ENCODE measurements around the gene CACNA2D1.

The CACNA2D1 gene

DNA sequence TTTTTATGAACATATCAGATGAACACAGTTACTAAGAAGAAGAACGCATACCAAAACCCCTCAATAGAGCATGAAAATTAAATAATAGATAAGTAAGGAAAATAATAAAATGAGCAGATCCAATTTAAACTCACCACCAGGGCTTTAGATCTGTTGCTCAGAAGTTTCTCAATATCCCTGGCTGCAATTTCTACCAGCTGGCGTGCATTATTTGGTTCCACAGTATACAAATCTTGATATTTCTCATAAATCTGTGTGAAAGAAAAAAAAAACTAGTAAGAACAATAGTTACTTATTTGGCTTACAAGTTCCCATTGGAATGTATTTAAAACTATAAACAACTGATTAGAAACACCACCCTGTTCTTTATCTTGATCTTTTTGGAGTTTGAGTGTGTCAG is 108.6 kb downstream of the CACNA2D1 start:
- H3K36me3 ChIP-seq (ENCODE audit: control insufficient read depth, insufficient read depth, low read length), result no peaks in the 10 kb centered on the region
- no peak overlapping the region for H3K4me2 ChIP-seq (ENCODE audit: low read length)
- no peak overlapping the region for H3K4me3 ChIP-seq (ENCODE audit: low read depth, low read length)
- H3K27ac ChIP-seq, result no peak overlapping the region
- H3K9ac ChIP-seq, result no peak overlapping the region
- no peaks in the 10 kb centered on the region for H3K9me3 ChIP-seq (ENCODE audit: control insufficient read depth, low read length)
- no peaks in the 10 kb centered on the region for H3K79me2 ChIP-seq
- H3K27me3 ChIP-seq (ENCODE audit: control insufficient read depth, insufficient read depth, low read length), result no peaks in the 10 kb centered on the region
- no peak overlapping the region for H2AFZ ChIP-seq
- TF ChIP-seq, protein P1, sequence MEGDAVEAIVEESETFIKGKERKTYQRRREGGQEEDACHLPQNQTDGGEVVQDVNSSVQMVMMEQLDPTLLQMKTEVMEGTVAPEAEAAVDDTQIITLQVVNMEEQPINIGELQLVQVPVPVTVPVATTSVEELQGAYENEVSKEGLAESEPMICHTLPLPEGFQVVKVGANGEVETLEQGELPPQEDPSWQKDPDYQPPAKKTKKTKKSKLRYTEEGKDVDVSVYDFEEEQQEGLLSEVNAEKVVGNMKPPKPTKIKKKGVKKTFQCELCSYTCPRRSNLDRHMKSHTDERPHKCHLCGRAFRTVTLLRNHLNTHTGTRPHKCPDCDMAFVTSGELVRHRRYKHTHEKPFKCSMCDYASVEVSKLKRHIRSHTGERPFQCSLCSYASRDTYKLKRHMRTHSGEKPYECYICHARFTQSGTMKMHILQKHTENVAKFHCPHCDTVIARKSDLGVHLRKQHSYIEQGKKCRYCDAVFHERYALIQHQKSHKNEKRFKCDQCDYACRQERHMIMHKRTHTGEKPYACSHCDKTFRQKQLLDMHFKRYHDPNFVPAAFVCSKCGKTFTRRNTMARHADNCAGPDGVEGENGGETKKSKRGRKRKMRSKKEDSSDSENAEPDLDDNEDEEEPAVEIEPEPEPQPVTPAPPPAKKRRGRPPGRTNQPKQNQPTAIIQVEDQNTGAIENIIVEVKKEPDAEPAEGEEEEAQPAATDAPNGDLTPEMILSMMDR (IDR thresholded peaks at IDR 0.05), result no peak
- no peaks in the 10 kb centered on the region for H3K4me1 ChIP-seq

DNA sequence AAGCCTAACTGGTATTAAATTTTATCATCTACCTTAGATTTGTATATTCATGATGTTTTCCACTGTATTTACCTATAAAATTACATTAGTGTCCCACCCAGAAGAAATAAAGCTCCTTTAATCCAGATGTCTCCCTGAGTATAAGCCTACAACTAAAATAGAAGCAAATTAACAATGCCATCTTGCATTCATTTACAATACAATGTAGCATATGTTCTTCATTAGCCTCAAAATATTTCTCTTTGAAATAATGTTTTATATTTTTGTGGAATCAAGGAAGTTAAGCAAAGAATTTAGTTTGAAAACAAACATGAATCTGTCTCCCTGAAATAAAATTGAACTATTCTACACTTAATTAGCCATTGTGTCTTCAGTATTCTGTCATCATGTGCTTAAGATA is 112.3 kb downstream of the CACNA2D1 start:
- Histone ChIP-seq H3K9ac (no peak overlapping the region), H2AFZ (no peak overlapping the region), H3K4me3 (ENCODE audit: low read depth, low read length) (no peak overlapping the region), H3K4me1 (no peaks in the 10 kb centered on the region), H3K36me3 (ENCODE audit: control insufficient read depth, insufficient read depth, low read length) (no peaks in the 10 kb centered on the region), H3K27me3 (ENCODE audit: control insufficient read depth, insufficient read depth, low read length) (no peaks in the 10 kb centered on the region), H3K9me3 (ENCODE audit: control insufficient read depth, low read length) (no peaks in the 10 kb centered on the region), H3K27ac (no peak overlapping the region), H3K4me2 (ENCODE audit: low read length) (no peak overlapping the region), H3K79me2 (no peaks in the 10 kb centered on the region)
- TF ChIP-seq, protein P1 (IDR thresholded peaks at IDR 0.05), result no peak

DNA sequence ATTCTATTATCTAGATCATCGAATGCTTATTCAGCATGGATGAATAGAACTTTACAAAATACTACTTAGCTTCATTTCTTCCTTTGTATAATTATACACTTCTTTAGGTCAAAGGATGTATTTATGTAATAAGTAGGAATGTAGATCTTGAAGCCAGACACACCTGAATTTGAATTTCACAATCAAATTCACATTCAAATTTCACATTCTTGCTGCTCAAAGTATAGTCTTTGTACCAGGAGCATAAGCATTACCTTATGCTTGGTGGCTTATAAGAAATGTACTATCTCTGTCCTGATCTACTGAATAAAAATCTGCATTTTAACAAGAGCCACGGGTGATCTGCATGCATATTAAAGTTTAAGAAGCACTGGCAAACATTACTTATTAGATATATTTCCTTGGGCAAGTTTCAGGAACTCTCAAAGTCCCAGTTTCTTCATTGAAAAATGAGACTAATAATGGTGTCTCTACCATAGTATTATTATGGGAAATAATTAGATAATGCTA is 112.8 kb downstream of the CACNA2D1 start:
- Histone ChIP-seq H3K36me3 (ENCODE audit: control insufficient read depth, insufficient read depth, low read length) (no peaks in the 10 kb centered on the region), H3K79me2 (no peaks in the 10 kb centered on the region), H3K9me3 (ENCODE audit: control insufficient read depth, low read length) (no peaks in the 10 kb centered on the region), H3K4me3 (ENCODE audit: low read depth, low read length) (no peak overlapping the region), H3K27ac (no peak overlapping the region), H3K4me2 (ENCODE audit: low read length) (no peak overlapping the region), H3K4me1 (no peaks in the 10 kb centered on the region), H3K9ac (no peak overlapping the region), H3K27me3 (ENCODE audit: control insufficient read depth, insufficient read depth, low read length) (no peaks in the 10 kb centered on the region), H2AFZ (no peak overlapping the region)
- TF ChIP-seq, protein P1 (IDR thresholded peaks at IDR 0.05), result no peak

DNA sequence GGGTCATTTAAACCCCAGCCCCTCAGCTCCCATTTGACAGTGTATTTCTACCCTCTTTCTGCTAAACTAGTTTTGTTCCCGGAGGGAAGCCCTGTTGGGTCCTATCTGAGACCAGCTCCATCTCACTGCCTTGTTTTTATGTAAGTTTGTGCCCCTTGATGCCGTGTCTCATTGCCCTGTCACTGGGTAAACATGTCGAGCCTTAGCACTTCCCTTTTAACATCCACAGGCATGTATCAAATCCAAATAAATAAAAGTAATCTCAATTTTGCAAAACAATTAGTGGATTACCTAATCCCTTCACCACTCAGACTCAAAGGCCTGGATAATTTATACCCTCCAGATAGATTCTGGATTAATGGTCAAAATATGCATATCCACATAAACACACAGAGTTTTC is 115.7 kb downstream of the CACNA2D1 start:
- Histone ChIP-seq H3K4me1 (no peaks in the 10 kb centered on the region), H3K4me2 (ENCODE audit: low read length) (no peak overlapping the region), H2AFZ (no peak overlapping the region), H3K27ac (no peak overlapping the region), H3K36me3 (ENCODE audit: control insufficient read depth, insufficient read depth, low read length) (no peaks in the 10 kb centered on the region), H3K9ac (no peak overlapping the region), H3K27me3 (ENCODE audit: control insufficient read depth, insufficient read depth, low read length) (no peaks in the 10 kb centered on the region), H3K79me2 (no peaks in the 10 kb centered on the region), H3K4me3 (ENCODE audit: low read depth, low read length) (no peak overlapping the region), H3K9me3 (ENCODE audit: control insufficient read depth, low read length) (no peaks in the 10 kb centered on the region)
- TF ChIP-seq, protein P1 (IDR thresholded peaks at IDR 0.05), result no peak

DNA sequence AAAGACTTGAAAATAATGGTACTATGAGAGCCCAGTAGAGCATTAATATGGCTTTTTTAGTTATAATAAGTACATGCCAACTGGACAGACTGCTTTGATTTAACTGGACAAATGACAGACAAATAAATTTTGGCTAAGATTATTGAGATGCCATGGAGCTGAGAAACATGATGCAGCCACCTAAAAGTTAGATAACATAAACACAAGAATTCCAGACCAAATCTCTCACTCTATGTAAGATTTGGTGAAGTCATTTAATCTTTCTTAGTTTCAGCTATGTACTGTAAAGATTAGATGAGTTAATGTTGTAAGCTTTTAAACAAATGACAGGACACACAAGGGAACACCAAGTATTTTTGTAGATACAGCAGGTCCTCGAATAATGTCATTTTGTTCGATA is 118.2 kb downstream of the CACNA2D1 start:
- H3K4me3 ChIP-seq (ENCODE audit: low read depth, low read length), result no peak overlapping the region
- no peak overlapping the region for H3K9ac ChIP-seq
- H3K27ac ChIP-seq, result no peak overlapping the region
- no peaks in the 10 kb centered on the region for H3K4me1 ChIP-seq
- H3K36me3 ChIP-seq (ENCODE audit: control insufficient read depth, insufficient read depth, low read length), result no peaks in the 10 kb centered on the region
- no peaks in the 10 kb centered on the region for H3K27me3 ChIP-seq (ENCODE audit: control insufficient read depth, insufficient read depth, low read length)
- TF ChIP-seq, protein P1 (IDR thresholded peaks at IDR 0.05), result no peak
- H3K4me2 ChIP-seq (ENCODE audit: low read length), result no peak overlapping the region
- no peaks in the 10 kb centered on the region for H3K79me2 ChIP-seq
- H3K9me3 ChIP-seq (ENCODE audit: control insufficient read depth, low read length), result no peaks in the 10 kb centered on the region
- no peak overlapping the region for H2AFZ ChIP-seq

All from parathyroid adenoma (tissue), 2 donors.